Mesendoderm (in vitro differentiated cells): ENCODE measurements around the gene MINK1.

Experiments
- DNase-seq: peaks from one replicate; pipeline ENCODE4 v3.0.0; 2013
- H2AK5ac ChIP-seq: 2 replicates; pipeline ENCODE4 v1.6.1; 2013; ENCODE audit warnings: low read length, inconsistent platforms
- H2BK120ac ChIP-seq: 2 replicates; pipeline ENCODE4 v1.6.1; 2013; ENCODE audit warnings: low read depth, mild to moderate bottlenecking, low read length, moderate library complexity, mixed read lengths
- H2BK15ac ChIP-seq: replicated peaks from 2 replicates; pipeline ENCODE4 v1.6.1; 2013; ENCODE audit warnings: low read depth, mild to moderate bottlenecking, moderate library complexity
- H2BK5ac ChIP-seq: 2 replicates; pipeline ENCODE4 v1.6.1; 2013; ENCODE audit warnings: low read length, inconsistent platforms
- H3K18ac ChIP-seq: 2 replicates; pipeline ENCODE4 v1.6.1; 2013; ENCODE audit warnings: mild to moderate bottlenecking, low read length, mixed read lengths
- H3K23ac ChIP-seq: one replicate; pipeline ENCODE4 v1.6.1; 2013; ENCODE audit warnings: low read length
- H3K27ac ChIP-seq: 2 replicates; pipeline ENCODE4 v1.5.1; 2013; ENCODE audit warnings: low read depth, mild to moderate bottlenecking, inconsistent platforms, low read length, moderate library complexity
- H3K27me3 ChIP-seq: 2 replicates; pipeline ENCODE4 v1.6.1; 2013; ENCODE audit warnings: low read length, control low read depth, mild to moderate bottlenecking, inconsistent platforms; ENCODE audit not compliant: insufficient read depth, poor library complexity
- H3K36me3 ChIP-seq: 2 replicates; pipeline ENCODE4 v1.6.1; 2013; ENCODE audit warnings: low read length, inconsistent platforms; ENCODE audit not compliant: control insufficient read depth, insufficient read depth
- H3K4ac ChIP-seq: one replicate; pipeline ENCODE4 v1.6.1; 2013; ENCODE audit warnings: low read depth, mild to moderate bottlenecking, low read length, moderate library complexity
- H3K4me1 ChIP-seq: 2 replicates; pipeline ENCODE4 v1.6.1; 2013; ENCODE audit warnings: low read depth, low read length, inconsistent platforms; ENCODE audit not compliant: control insufficient read depth
- H3K4me2 ChIP-seq: 2 replicates; pipeline ENCODE4 v1.6.1; 2013; ENCODE audit warnings: low read length
- H3K4me3 ChIP-seq: 2 replicates; pipeline ENCODE4 v1.5.1; 2013; ENCODE audit warnings: mild to moderate bottlenecking, low read length
- H3K56ac ChIP-seq: one replicate; pipeline ENCODE4 v1.6.1; 2013; ENCODE audit warnings: low read length
- H3K79me1 ChIP-seq: 2 replicates; pipeline ENCODE4 v1.6.1; 2013; ENCODE audit warnings: low read length, inconsistent platforms
- H3K79me2 ChIP-seq: 2 replicates; pipeline ENCODE4 v1.6.1; 2013; ENCODE audit warnings: mild to moderate bottlenecking, low read length; ENCODE audit not compliant: control insufficient read depth, insufficient read depth
- H3K9ac ChIP-seq: 2 replicates; pipeline ENCODE4 v1.6.1; 2013; ENCODE audit warnings: low read length, inconsistent platforms
- H4K5ac ChIP-seq: one replicate; pipeline ENCODE4 v1.6.1; 2013; ENCODE audit warnings: low read length
- H4K8ac ChIP-seq: one replicate; pipeline ENCODE4 v1.6.1; 2013; ENCODE audit warnings: low read depth, mild to moderate bottlenecking, control low read depth, low read length, moderate library complexity
- WGBS: extraction: QIAGEN DNeasy Blood & Tissue Kit; methylation state at CpG from one replicate; pipeline ENCODE4 v1.1.7; 2013; ENCODE audit warnings: low lambda C conversion rate, missing lambda C conversion rate; ENCODE audit not compliant: insufficient coverage; ENCODE audit errors: extremely low coverage; 5-methylcytosine and 5-hydroxymethylcytosine counted together

Gene MINK1

DNA sequence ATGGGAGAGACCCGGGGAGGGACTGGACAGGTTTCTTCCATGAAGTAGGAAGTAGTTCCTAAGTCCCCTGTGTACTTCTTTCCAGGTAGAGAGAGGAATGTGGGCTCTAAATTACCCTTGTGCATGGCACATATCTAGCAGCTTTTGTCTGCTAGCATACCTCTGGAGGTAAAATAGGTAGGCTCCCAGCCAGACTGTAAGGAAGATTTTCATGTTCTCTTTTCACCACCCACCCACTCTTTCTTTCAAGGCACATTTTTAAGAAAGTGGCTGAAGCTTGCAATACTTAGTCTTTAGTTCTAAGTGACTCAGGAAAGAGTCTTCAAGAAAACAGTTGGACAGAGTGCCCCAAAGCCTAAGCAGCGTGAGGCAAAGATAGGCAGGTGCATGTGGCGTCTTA lies 9.2 kb downstream of the MINK1 start:
- Histone ChIP-seq H4K8ac (no peak overlapping the region), H3K4ac (no peak overlapping the region), H3K4me2 (no peak overlapping the region), H3K56ac (no peak overlapping the region), H2BK120ac (no peak overlapping the region), H4K5ac (no peak overlapping the region), H3K27ac (no peak overlapping the region), H3K18ac (no peak overlapping the region), H3K27me3 (no peaks in the 10 kb centered on the region), H3K4me3 (no peak overlapping the region), H2BK5ac (no peak overlapping the region), H3K4me1 (peaks cover 3% of the 10 kb centered on the region), H3K36me3 (no peaks in the 10 kb centered on the region), H3K23ac (no peak overlapping the region), H2BK15ac (no peak overlapping the region), H3K9ac (no peak overlapping the region), H2AK5ac (no peak overlapping the region), H3K79me2 (peaks cover 11% of the 10 kb centered on the region), H3K79me1 (peaks cover 23% of the 10 kb centered on the region)
- no peak for DNase-seq
- no CpG with 5 or more reads among the region's 3 CpGs for WGBS

DNA sequence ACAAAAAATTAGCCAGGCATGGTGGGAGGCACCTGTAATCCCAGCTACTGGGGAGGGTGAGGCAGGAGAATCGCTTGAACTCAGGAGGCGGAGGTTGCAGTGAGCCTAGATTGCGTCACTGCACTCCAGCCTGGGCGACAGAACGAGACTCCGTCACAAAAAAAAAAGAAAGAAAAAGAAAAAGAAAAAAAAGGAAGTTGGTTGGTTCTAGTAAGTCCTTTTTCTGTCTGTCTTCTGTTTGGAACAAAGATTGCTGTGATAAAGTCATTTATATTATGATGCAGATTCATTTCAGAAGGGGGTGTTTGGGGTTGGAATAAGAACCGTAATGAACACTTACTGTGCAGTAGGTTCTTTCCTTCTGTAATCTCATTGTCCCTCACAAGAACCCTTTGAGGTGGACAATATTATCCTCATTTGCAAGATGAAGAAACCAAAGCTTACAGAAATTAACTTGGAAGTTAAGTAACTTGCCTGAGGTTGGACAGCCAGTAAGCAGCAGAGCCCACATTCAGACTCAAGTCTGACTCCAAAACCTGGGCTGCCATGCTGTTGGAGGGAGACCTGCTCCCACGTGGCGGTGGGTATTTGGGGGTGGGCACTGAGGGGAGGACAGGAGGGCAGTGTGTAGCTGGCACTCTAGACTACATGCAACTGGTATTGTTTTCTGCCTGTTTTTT lies 10.3 kb downstream of the MINK1 start:
- no CpG with 5 or more reads among the region's 9 CpGs for WGBS
- H3K4me3 ChIP-seq: no peak overlapping the region
- no peak overlapping the region for H3K4me2 ChIP-seq
- no peak overlapping the region for H3K56ac ChIP-seq
- no peaks in the 10 kb centered on the region for H3K27me3 ChIP-seq
- H4K8ac ChIP-seq: no peak overlapping the region
- no peaks in the 10 kb centered on the region for H3K36me3 ChIP-seq
- peaks cover 7% of the 10 kb centered on the region for H3K79me2 ChIP-seq
- H3K9ac ChIP-seq: no peak overlapping the region
- no peak overlapping the region for H2BK5ac ChIP-seq
- DNase-seq: no peak
- H3K18ac ChIP-seq: no peak overlapping the region
- no peak overlapping the region for H2BK15ac ChIP-seq
- peaks cover 3% of the 10 kb centered on the region for H3K4me1 ChIP-seq
- H3K23ac ChIP-seq: no peak overlapping the region
- no peak overlapping the region for H3K4ac ChIP-seq
- H4K5ac ChIP-seq: no peak overlapping the region
- H3K79me1 ChIP-seq: peaks cover 16% of the 10 kb centered on the region
- no peak overlapping the region for H2AK5ac ChIP-seq
- H2BK120ac ChIP-seq: no peak overlapping the region
- no peak overlapping the region for H3K27ac ChIP-seq

DNA sequence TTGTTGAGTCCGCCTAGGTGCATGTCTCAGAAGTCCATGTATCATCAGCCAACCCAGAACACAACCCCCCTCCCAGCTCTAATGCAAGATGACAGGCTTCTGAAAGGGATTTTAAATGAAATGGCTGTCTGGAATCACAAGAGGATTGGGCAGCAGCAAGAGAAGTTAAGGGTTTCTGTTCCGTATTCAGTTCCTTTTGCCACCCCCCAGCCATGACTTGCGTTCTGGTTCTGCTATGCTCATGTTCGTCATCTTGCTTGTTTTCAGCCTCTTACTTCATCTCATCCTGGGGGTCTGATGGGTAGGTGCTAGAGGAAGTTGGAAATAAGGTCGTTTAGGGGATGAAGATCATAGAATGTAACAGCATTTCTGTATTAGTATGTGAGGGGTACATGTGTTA lies 12.0 kb downstream of the MINK1 start:
- Histone ChIP-seq H3K4ac (no peak overlapping the region), H2BK120ac (no peak overlapping the region), H2BK5ac (no peak overlapping the region), H3K4me1 (peaks cover 3% of the 10 kb centered on the region), H3K27ac (no peak overlapping the region), H3K56ac (no peak overlapping the region), H3K18ac (no peak overlapping the region), H3K79me2 (peaks cover 4% of the 10 kb centered on the region), H3K9ac (no peak overlapping the region), H4K8ac (no peak overlapping the region), H2BK15ac (no peak overlapping the region), H3K23ac (no peak overlapping the region), H3K4me2 (no peak overlapping the region), H3K79me1 (peaks cover 18% of the 10 kb centered on the region), H3K27me3 (no peaks in the 10 kb centered on the region), H3K4me3 (no peak overlapping the region), H4K5ac (no peak overlapping the region), H2AK5ac (no peak overlapping the region), H3K36me3 (no peaks in the 10 kb centered on the region)
- no CpG with 5 or more reads among the region's 5 CpGs for WGBS
- no peak for DNase-seq

DNA sequence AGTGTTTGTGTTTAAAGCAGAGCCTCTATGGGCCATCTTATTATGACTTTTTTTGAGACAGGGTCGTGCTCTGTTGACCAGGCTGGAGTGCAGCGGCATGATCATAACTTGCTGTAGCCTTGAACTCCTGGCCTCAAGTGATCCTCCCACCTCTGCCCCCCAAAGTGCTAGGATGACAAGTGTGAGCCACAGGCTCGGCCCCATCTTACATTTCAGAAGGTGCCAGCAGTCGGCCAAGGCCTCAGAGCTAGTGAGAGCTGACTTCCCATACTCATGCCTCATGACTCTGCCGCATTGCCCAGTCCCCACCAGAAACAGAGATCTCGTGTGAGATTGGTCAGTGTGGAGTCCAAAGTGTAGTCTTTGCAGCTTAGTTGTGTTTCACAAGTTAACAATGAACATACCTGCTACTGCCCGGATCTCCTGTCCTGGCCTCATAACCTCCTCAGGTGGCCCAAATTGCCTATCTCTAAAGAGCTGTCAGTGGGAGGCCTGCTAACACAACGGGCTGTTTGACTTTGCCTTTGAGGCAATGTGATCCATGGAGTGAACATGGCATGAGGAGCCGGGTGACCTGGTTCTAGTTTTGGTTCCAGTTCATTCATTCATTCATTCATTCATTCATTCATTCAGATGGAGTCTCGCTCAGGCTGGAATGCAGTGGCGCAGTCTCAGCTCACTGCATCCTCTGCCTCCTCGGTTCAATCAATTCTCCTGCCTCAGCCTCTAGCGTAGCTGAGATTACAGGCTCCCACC lies 13.7 kb downstream of the MINK1 start:
- WGBS: no CpG with 5 or more reads among the region's 13 CpGs
- no peaks in the 10 kb centered on the region for H3K27me3 ChIP-seq
- H3K23ac ChIP-seq: no peak overlapping the region
- H3K36me3 ChIP-seq: no peaks in the 10 kb centered on the region
- H2BK5ac ChIP-seq: no peak overlapping the region
- no peak overlapping the region for H4K5ac ChIP-seq
- no peak overlapping the region for H3K18ac ChIP-seq
- H2AK5ac ChIP-seq: no peak overlapping the region
- H4K8ac ChIP-seq: no peak overlapping the region
- DNase-seq: no peak
- H3K79me1 ChIP-seq: peaks cover 17% of the 10 kb centered on the region
- H3K56ac ChIP-seq: no peak overlapping the region
- H3K79me2 ChIP-seq: peaks cover 2% of the 10 kb centered on the region
- no peak overlapping the region for H3K27ac ChIP-seq
- H3K4me3 ChIP-seq: no peak overlapping the region
- H3K4ac ChIP-seq: no peak overlapping the region
- H2BK120ac ChIP-seq: no peak overlapping the region
- no peak overlapping the region for H2BK15ac ChIP-seq
- H3K9ac ChIP-seq: no peak overlapping the region
- H3K4me2 ChIP-seq: no peak overlapping the region
- peaks cover 9% of the 10 kb centered on the region for H3K4me1 ChIP-seq

DNA sequence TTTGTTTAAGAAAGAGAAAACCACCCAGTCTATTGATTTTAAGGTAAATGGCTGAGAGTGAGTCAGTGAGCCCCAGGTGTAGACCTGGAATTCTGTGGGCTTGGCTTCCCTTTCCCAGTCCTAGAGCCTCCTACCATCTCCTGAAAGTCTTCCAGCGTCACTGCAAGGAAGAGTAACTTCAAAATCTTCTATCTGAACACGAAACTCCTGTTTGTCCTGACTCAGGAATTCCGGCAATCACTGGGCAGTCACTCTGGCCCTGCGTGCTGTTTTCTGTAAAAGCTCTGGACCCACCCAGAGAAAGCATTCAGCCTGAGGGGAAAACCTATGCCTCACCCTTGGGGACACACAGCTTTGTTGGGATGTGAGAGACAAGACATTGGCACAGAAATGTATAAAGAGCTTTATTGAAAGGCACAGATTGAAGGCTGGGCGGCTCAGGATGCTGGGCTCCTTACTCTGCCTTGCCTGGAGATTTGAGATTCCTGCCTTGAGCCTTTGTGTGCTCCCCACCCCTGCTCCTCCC lies 15.9 kb downstream of the MINK1 start:
- Histone ChIP-seq H2BK120ac (no peak overlapping the region), H3K27ac (no peak overlapping the region), H3K56ac (no peak overlapping the region), H3K4ac (no peak overlapping the region), H2AK5ac (no peak overlapping the region), H3K9ac (no peak overlapping the region), H3K36me3 (no peaks in the 10 kb centered on the region), H3K23ac (no peak overlapping the region), H3K79me1 (peaks cover 14% of the 10 kb centered on the region), H3K18ac (no peak overlapping the region), H4K8ac (no peak overlapping the region), H2BK15ac (no peak overlapping the region), H3K4me2 (no peak overlapping the region), H3K4me3 (no peak overlapping the region), H2BK5ac (no peak overlapping the region), H3K27me3 (no peaks in the 10 kb centered on the region), H4K5ac (no peak overlapping the region), H3K79me2 (no peaks in the 10 kb centered on the region), H3K4me1 (peaks cover 9% of the 10 kb centered on the region)
- DNase-seq: peak; percentile 55
- no CpG with 5 or more reads among the region's 5 CpGs for WGBS
